Natural killer cell (primary cell): ENCODE data around the gene PPM1F. TPM values are rescaled to one million over a fixed set of nuclear protein-coding genes. Genes with fewer than 3 reads are reported as not detected.
"Not testable (repeated sequence)": the region's sequence is repeated elsewhere in the genome, so short reads cannot be mapped to it uniquely, and the experiment has no call there.

Source experiments
- ATAC-seq, 3 donors: fragments of 150-1000 bp in 2 of 3; fragments of 200-7000 bp in 1 of 3; cut with Tn5 transposase; 1 replicate in 1 of 3; 2 replicates in 2 of 3; pipeline ENCODE4 v1.10.0; 2021; ENCODE audit warnings: mild to moderate bottlenecking in 2 of 3, moderate library complexity in 2 of 3
- DNase-seq, 2 donors: peaks; one replicate each; pipeline versions ENCODE4 v3.0.0 to v3.0.0-alpha.2; 2013 to 2021; ENCODE audit warnings: mixed read lengths in 1 of 2
- H3K27ac ChIP-seq: one replicate; pipeline ENCODE4 v1.5.1; 2013; ENCODE audit warnings: mild to moderate bottlenecking, low read length
- H3K27me3 ChIP-seq: one replicate; pipeline ENCODE4 v1.6.1; 2013; ENCODE audit warnings: low read length; ENCODE audit not compliant: control insufficient read depth, insufficient read depth
- H3K36me3 ChIP-seq: one replicate; pipeline ENCODE4 v1.6.1; 2013; ENCODE audit warnings: low read length; ENCODE audit not compliant: control insufficient read depth, insufficient read depth
- H3K4me1 ChIP-seq: one replicate; pipeline ENCODE4 v1.6.1; 2013; ENCODE audit warnings: low read length; ENCODE audit not compliant: control insufficient read depth, insufficient read depth
- H3K4me3 ChIP-seq: one replicate; pipeline ENCODE4 v1.5.1; 2013; ENCODE audit warnings: low read length
- H3K9me3 ChIP-seq: one replicate; pipeline ENCODE4 v1.6.1; 2013; ENCODE audit warnings: low read length; ENCODE audit not compliant: control insufficient read depth, insufficient read depth
- H3K27ac Mint-ChIP-seq, 2 donors: one replicate each; pipeline ENCODE4 v1.8.0; 2022; ENCODE audit warnings: mild to moderate bottlenecking in 2 of 2, mixed read lengths in 2 of 2, moderate library complexity in 1 of 2
- H3K27me3 Mint-ChIP-seq, 2 donors: one replicate each; pipeline ENCODE4 v1.8.0; 2022; ENCODE audit warnings: low read depth in 2 of 2, mixed read lengths in 2 of 2
- H3K36me3 Mint-ChIP-seq: one replicate; pipeline ENCODE4 v1.8.0; 2022; ENCODE audit warnings: mixed read lengths
- H3K4me1 Mint-ChIP-seq, 2 donors: one replicate each; pipeline ENCODE4 v1.8.0; 2022; ENCODE audit warnings: mixed read lengths in 2 of 2
- H3K4me3 Mint-ChIP-seq: one replicate; pipeline ENCODE4 v1.8.0; 2022; ENCODE audit warnings: mild to moderate bottlenecking, moderate library complexity, mixed read lengths
- H3K9me3 Mint-ChIP-seq, 2 donors: one replicate each; pipeline ENCODE4 v1.8.0; 2022; ENCODE audit warnings: mixed read lengths in 2 of 2
- WGBS: methylation state at CpG from one replicate; pipeline ENCODE4 v1.1.7; 2013; ENCODE audit warnings: missing lambda C conversion rate; ENCODE audit not compliant: insufficient coverage; 5-methylcytosine and 5-hydroxymethylcytosine counted together
- intact Hi-C: fragments of 100-400 bp; cut with micrococcal nuclease; formaldehyde crosslinking; loops from one replicate; pipeline ENCODE4 v1.14.2; 2022
- total RNA-seq, 4 donors: library from RNA; stranded (reverse); fragments of 120-200 nt in 1 of 4; gene quantifications; one replicate each; pipeline versions ENCODE4 v1.2.3 to v1.2.4, GENCODE V29; 2013 to 2022
- TF ChIP-seq, protein P1 (sequence below): fragments of 200-600 bp; IDR thresholded peaks from one replicate; pipeline ENCODE4 v1.8.0; 2022; ENCODE audit warnings: antibody characterized with exemption

Gene PPM1F
- total RNA-seq, 3 donors from 2014 or later (not counting 1 experiment from before 2014, with no cell fraction given) = 25.1 to 30.3 (median 25.5) TPM

DNA sequence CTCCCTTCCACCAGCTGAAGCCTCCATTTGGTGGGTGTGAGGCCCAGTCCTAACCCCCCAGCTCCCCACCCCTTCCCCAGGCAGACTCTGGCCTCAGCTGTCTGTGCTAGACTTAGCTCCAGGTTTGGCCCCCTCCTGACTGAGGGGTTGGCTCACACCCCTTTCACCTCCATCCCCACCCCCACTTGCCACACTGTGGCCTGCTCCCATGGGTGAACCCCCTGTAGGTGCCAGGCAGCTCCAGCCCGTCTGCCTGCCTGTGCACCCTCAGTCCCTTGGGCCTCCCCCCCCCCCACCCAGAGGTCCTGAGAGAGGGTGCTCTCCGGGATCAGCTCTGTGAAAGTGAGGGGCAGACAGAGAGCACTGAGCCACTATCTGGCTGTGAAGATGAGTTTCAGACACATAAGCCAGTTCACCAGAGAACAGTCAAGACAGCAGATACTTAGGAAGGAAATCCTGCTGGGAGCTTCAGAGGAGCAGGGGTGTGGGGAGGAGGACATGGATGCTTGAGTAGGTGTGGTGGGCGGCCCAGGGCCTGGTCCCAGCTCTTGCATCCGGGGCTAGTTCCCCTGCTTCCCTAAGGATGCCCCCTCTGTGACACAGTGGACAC lies 36.2 kb downstream of the PPM1F start:
- Histone ChIP-seq H3K9me3 (no peaks in the 10 kb centered on the region), H3K4me3 (no peak overlapping the region), H3K27me3 (no peaks in the 10 kb centered on the region), H3K27ac (no peak overlapping the region), H3K36me3 (no peaks in the 10 kb centered on the region), H3K4me1 (no peaks in the 10 kb centered on the region)
- Mint-ChIP-seq H3K9me3 (no peaks in the 10 kb centered on the region), H3K4me3 (no peak overlapping the region), H3K4me1 (no peaks in the 10 kb centered on the region), H3K27me3 (no peaks in the 10 kb centered on the region), H3K27ac (no peak overlapping the region), H3K36me3 (no peaks in the 10 kb centered on the region)
- no peak for DNase-seq
- 78% methylated on average over 4 of the region's 4 CpGs for WGBS
- TF ChIP-seq, protein P1, sequence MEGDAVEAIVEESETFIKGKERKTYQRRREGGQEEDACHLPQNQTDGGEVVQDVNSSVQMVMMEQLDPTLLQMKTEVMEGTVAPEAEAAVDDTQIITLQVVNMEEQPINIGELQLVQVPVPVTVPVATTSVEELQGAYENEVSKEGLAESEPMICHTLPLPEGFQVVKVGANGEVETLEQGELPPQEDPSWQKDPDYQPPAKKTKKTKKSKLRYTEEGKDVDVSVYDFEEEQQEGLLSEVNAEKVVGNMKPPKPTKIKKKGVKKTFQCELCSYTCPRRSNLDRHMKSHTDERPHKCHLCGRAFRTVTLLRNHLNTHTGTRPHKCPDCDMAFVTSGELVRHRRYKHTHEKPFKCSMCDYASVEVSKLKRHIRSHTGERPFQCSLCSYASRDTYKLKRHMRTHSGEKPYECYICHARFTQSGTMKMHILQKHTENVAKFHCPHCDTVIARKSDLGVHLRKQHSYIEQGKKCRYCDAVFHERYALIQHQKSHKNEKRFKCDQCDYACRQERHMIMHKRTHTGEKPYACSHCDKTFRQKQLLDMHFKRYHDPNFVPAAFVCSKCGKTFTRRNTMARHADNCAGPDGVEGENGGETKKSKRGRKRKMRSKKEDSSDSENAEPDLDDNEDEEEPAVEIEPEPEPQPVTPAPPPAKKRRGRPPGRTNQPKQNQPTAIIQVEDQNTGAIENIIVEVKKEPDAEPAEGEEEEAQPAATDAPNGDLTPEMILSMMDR = no peak
- intact Hi-C loops = no loop called here
- ATAC-seq = no peak

DNA sequence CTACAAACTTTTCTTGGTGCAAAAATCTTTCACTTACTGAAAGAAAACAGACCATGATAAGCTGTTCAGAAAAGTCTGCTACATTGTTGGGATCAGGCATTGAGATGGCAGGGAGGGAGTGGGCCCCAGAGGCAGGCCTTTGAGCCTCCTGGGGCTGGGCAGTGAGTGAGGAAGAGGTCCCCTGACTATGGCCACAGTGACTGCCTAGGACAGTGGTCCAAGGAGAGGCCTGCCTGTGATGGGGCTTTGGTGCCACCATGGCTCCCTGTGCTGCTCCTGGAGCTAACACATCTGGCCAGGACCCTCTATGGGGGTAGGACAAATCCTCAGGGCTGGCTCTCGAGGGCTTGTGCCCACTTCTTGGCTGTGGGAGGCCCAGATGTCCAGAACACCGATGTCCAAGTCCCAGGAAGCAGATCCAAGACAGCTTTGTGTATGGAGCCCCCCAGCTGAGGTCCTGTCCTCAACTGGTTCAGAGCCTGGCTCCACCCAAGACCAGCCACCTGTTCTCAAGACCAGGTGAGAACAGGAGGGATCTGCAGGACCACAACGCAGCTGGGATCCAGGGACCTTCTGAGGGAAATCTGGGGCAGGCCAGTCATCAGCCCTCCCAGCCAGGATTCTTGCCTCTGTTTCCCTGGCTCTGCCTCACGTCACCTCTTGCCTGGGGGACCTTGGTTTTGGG lies 36.9 kb downstream of the PPM1F start:
- 89% methylated on average over 4 of the region's 4 CpGs for WGBS
- H3K9me3 Mint-ChIP-seq = no peaks in the 10 kb centered on the region
- DNase-seq (no peak), ATAC-seq (no peak)
- no peaks in the 10 kb centered on the region for H3K4me1 Mint-ChIP-seq
- no peak overlapping the region for H3K4me3 ChIP-seq
- H3K4me1 ChIP-seq = no peaks in the 10 kb centered on the region
- H3K36me3 Mint-ChIP-seq = no peaks in the 10 kb centered on the region
- intact Hi-C loops = no loop called here
- no peaks in the 10 kb centered on the region for H3K9me3 ChIP-seq
- no peak overlapping the region for H3K27ac ChIP-seq
- H3K27ac Mint-ChIP-seq = no peak overlapping the region
- no peaks in the 10 kb centered on the region for H3K36me3 ChIP-seq
- TF ChIP-seq, protein P1 = no peak
- H3K4me3 Mint-ChIP-seq = no peak overlapping the region
- H3K27me3 ChIP-seq = no peaks in the 10 kb centered on the region
- no peaks in the 10 kb centered on the region for H3K27me3 Mint-ChIP-seq

DNA sequence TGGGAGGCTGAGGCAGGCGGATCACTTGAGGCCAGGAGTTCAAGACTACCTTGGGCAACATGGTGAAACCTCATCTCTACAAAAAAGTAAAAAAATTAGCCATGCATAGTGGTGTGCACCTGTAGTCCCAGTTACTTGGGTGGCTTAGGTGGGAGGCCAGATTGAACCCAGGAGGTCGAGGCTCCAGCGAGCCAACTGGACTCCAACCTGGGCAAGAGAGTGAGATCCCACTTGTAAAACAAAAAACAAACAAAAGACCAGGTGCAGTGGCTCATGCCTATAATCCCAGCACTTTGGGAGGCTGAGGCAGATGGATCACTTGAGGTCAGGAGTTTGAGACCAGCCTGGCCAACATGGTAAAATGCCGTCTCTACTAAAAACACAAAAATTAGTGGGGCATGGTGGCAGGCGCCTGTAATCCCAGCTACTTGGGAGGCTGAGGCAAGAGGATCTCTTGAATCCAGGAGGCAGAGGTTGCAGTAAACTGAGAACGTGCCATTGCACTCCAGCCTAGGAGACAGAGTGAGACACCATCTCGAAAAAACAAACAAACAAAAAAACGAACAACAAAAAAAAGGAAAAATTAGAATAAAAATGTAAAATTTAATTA lies 38.5 kb downstream of the PPM1F start:
- H3K4me3 Mint-ChIP-seq, H3K4me1 ChIP-seq, H3K9me3 ChIP-seq, H3K9me3 Mint-ChIP-seq, H3K27ac Mint-ChIP-seq, H3K27me3 Mint-ChIP-seq, H3K36me3 Mint-ChIP-seq, ATAC-seq, H3K27ac ChIP-seq, DNase-seq, H3K4me3 ChIP-seq, intact Hi-C loops, H3K36me3 ChIP-seq, H3K27me3 ChIP-seq, H3K4me1 Mint-ChIP-seq: not testable (repeated sequence)
- 96% methylated on average over 6 of the region's 8 CpGs for WGBS

DNA sequence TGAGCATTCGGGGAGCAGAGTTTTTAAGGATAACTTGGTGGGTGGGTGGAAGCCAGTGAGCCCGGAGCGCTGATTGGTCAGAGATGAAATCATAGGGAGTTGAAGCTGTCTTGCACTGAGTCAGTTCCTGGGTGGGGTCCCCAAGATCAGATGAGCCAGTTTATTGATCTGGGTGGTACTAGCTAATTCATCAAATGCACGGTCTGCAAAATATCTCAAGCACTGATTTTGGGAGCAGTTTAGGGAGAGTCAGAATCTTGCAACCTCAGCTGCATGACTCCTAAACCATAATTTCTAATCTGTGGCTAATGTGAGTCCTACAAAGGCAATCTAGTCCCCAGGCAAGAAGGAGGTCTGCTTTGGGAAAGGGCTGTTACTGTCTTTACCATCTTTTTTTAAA lies 42.3 kb downstream of the PPM1F start:
- H3K4me3 ChIP-seq, H3K4me3 Mint-ChIP-seq, H3K27me3 ChIP-seq, H3K27me3 Mint-ChIP-seq, H3K9me3 Mint-ChIP-seq, H3K36me3 Mint-ChIP-seq, H3K27ac Mint-ChIP-seq, DNase-seq, H3K4me1 Mint-ChIP-seq, H3K9me3 ChIP-seq, intact Hi-C loops, H3K4me1 ChIP-seq, H3K36me3 ChIP-seq, H3K27ac ChIP-seq, ATAC-seq: not testable (repeated sequence)
- WGBS = 97% methylated on average over 4 of the region's 4 CpGs
